BJ (cell line): Measurements from ENCODE around the gene AIFM2. TPM values are rescaled to one million over a fixed set of nuclear protein-coding genes. Genes with fewer than 3 reads are reported as not detected.

Source experiments
- CTCF ChIA-PET: fragments of 350-600 bp; formaldehyde crosslinking; extraction: SDS; loops from one replicate; lab custom pipeline; 2021; ENCODE audit warnings: antibody characterized with exemption, inconsistent platforms; lab: Yijun Ruan, JAX
- POLR2A ChIA-PET: fragments of 300-600 bp; sonication (Branson Sonifier 250); formaldehyde crosslinking; extraction: SDS; loops from one replicate; lab custom pipeline; 2021; ENCODE audit warnings: antibody characterized with exemption; lab: Charles Lee
- DNase-seq: peaks from one replicate; pipeline ENCODE4 v3.0.0-alpha.2; 2011; ENCODE audit warnings: low read depth
- H3K27me3 ChIP-seq: 2 replicates; pipeline ENCODE4 v1.6.0; 2011; ENCODE audit warnings: low read length; ENCODE audit not compliant: control insufficient read depth, insufficient read depth
- H3K36me3 ChIP-seq: 2 replicates; pipeline ENCODE4 v1.5.1; 2011; ENCODE audit warnings: low read length; ENCODE audit not compliant: control insufficient read depth, insufficient read depth
- H3K4me3 ChIP-seq: 2 replicates; pipeline ENCODE4 v1.5.1; 2011; ENCODE audit warnings: low read depth, mild to moderate bottlenecking, control low read depth, low read length
- CTCF ChIP-seq: IDR thresholded peaks from 2 replicates; pipeline ENCODE4 v1.5.1; 2011; ENCODE audit warnings: low read depth, mild to moderate bottlenecking, control low read depth, inconsistent platforms, low read length, moderate library complexity; ENCODE audit not compliant: insufficient read depth
- polyA plus RNA-seq: library from polyadenylated mRNA; depleted of rRNA; stranded (reverse); fragments of >200 nt; gene quantifications from 2 replicates; pipeline ENCODE4 v1.2.3, GENCODE V29; 2011

The AIFM2 gene
- polyA plus RNA-seq, 1 experiment, result 18.4 TPM

GRCh38 chr10:70118196-70118595 lies 14.4 kb downstream of the AIFM2 start:
- ChIA-PET CTCF (interaction anchor here (1.0 to 9.3 kb wide), 4 partner anchors 10 to 28 kb away, joined by 3 to 172 read pairs (median 66); partner anchors contain the start of gene TYSND1), POLR2A (no interaction called here)
- no peak for TF ChIP-seq CTCF
- Histone ChIP-seq H3K27me3 (no peaks in the 10 kb centered on the region), H3K4me3 (no peak overlapping the region), H3K36me3 (peaks cover 46% of the 10 kb centered on the region)
- no peak for DNase-seq

- no peaks in the 10 kb centered on the region for H3K27me3 ChIP-seq
- ChIA-PET CTCF (interaction anchor here (2.7 to 9.3 kb wide), 4 partner anchors 10 to 247 kb away, joined by 13 to 172 read pairs (median 66); partner anchors contain the start of gene TYSND1), POLR2A (no interaction called here)
- no peak overlapping the region for H3K4me3 ChIP-seq
- H3K36me3 ChIP-seq, result peaks cover 48% of the 10 kb centered on the region
- no peak for TF ChIP-seq CTCF
- no peak for DNase-seq
These were observed 15.0 kb downstream of the AIFM2 start for GRCh38 chr10:70117646-70118045.

GRCh38 chr10:70115948-70116682 lies 16.5 kb downstream of the AIFM2 start:
- no peak for DNase-seq
- no peak overlapping the region for H3K4me3 ChIP-seq
- H3K27me3 ChIP-seq, result no peaks in the 10 kb centered on the region
- CTCF ChIA-PET, result interaction anchor here (0.6 to 9.3 kb wide), 34 partner anchors 12 to 308 kb away, joined by 3 to 172 read pairs (median 4); partner anchors contain the start of gene TYSND1
- TF ChIP-seq CTCF, result peak; percentile 91
- H3K36me3 ChIP-seq, result peaks cover 46% of the 10 kb centered on the region
- POLR2A ChIA-PET, result interaction anchor here (0.6 kb wide), 1 partner anchor 15 kb away, joined by 4 read pairs; no protein-coding TSS in a partner anchor

- ChIA-PET CTCF (interaction anchor here (0.9 to 9.3 kb wide), 10 partner anchors 13 to 250 kb away, joined by 3 to 172 read pairs (median 6); partner anchors contain the start of gene TYSND1), POLR2A (no interaction called here)
- H3K36me3 ChIP-seq, result peaks cover 39% of the 10 kb centered on the region
- H3K4me3 ChIP-seq, result no peak overlapping the region
- DNase-seq, result no peak
- H3K27me3 ChIP-seq, result no peaks in the 10 kb centered on the region
- TF ChIP-seq CTCF, result 0 out of 2 replicates have a peak, but pooled peaks have one; percentile 13
These were observed 17.7 kb downstream of the AIFM2 start for GRCh38 chr10:70114902-70115301.

GRCh38 chr10:70112071-70112470 lies 20.6 kb downstream of the AIFM2 start:
- no peak for TF ChIP-seq CTCF
- Histone ChIP-seq H3K27me3 (no peaks in the 10 kb centered on the region), H3K4me3 (no peak overlapping the region), H3K36me3 (peaks cover 25% of the 10 kb centered on the region)
- CTCF ChIA-PET, result interaction anchor here (9.3 kb wide), 1 partner anchor 11 kb away, joined by 172 read pairs; no protein-coding TSS in a partner anchor
- POLR2A ChIA-PET, result no interaction called here
- DNase-seq, result no peak
